Prostate gland (tissue), 2 donors: ENCODE data around the gene S100Z. TPM values are rescaled to one million over a fixed set of nuclear protein-coding genes. Genes with fewer than 3 reads are reported as not detected.
"Not testable (repeated sequence)": the region's sequence is repeated elsewhere in the genome, so short reads cannot be mapped to it uniquely, and the experiment has no call there.

Source experiments
- DNase-seq: peaks from one replicate; pipeline ENCODE4 v3.0.0-alpha.2; 2019; ENCODE audit warnings: low spot score
- H3K27ac ChIP-seq, 2 donors: fragments of 200-600 bp; sonication (generic); 2 replicates each; pipeline ENCODE4 v1.5.1; 2017 to 2019
- H3K27me3 ChIP-seq: fragments of 200-600 bp; sonication (generic); replicated peaks from 2 replicates; pipeline ENCODE4 v1.5.1; 2019; ENCODE audit not compliant: insufficient read depth
- H3K36me3 ChIP-seq, 2 donors: fragments of 200-600 bp; sonication (generic); 1 replicate in 1 of 2; 2 replicates in 1 of 2; pipeline versions ENCODE4 v1.5.1 to v1.8.1; 2017 to 2019
- H3K4me1 ChIP-seq: fragments of 200-600 bp; sonication (generic); replicated peaks from 2 replicates; pipeline ENCODE4 v1.5.1; 2019
- H3K4me3 ChIP-seq, 2 donors: fragments of 200-600 bp; sonication (generic); 2 replicates each; pipeline ENCODE4 v1.5.1; 2017 to 2019
- H3K9me3 ChIP-seq: fragments of 200-600 bp; sonication (generic); 2 replicates; pipeline ENCODE4 v1.5.1; 2017
- CTCF ChIP-seq, 4 experiments: fragments of 200-600 bp in 2 of 4; fragments of 450-650 bp in 2 of 4; sonication (generic) in 2 of 4; IDR thresholded peaks; 1 replicate in 3 of 4; 2 replicates in 1 of 4; pipeline ENCODE4 v1.5.1; 2016 to 2019; ENCODE audit warnings: antibody characterized with exemption in 4 of 4, mild to moderate bottlenecking in 2 of 4, moderate library complexity in 2 of 4
- POLR2A ChIP-seq: fragments of 450-650 bp; IDR thresholded peaks from one replicate; pipeline ENCODE4 v1.6.1; 2016; ENCODE audit warnings: antibody characterized with exemption, mild to moderate bottlenecking
- POLR2AphosphoS5 ChIP-seq: sonication (generic); formaldehyde crosslinking; IDR thresholded peaks from one replicate; pipeline ENCODE4 v1.6.1; 2017; ENCODE audit warnings: antibody characterized with exemption
- whole genome bisulfite sequencing: methylation state at CpG from one replicate; pipeline ENCODE4 v1.1.5; 2018; 5-methylcytosine and 5-hydroxymethylcytosine counted together
- intact Hi-C: fragments of 100-400 bp; cut with DNase I; formaldehyde crosslinking; loops from one replicate; pipeline ENCODE4 v1.14.2; 2022
- total RNA-seq, 2 donors: library from RNA; depleted of rRNA; stranded (reverse); fragments of >200 nt; gene quantifications; one replicate each; pipeline ENCODE4 v1.1.0, GENCODE V29; 2016

Gene S100Z
- total RNA-seq, 2 donors from 2014 or later = 1.7 TPM; not detected in 1

GRCh38 chr5:76845890-76846289 lies 3.9 kb upstream of the S100Z start:
- no peak overlapping the region for H3K4me3 ChIP-seq
- no peaks in the 10 kb centered on the region for H3K27me3 ChIP-seq
- TF ChIP-seq POLR2A (no peak), POLR2AphosphoS5 (no peak)
- intact Hi-C loops = no loop called here
- DNase-seq = no peak
- no peaks in the 10 kb centered on the region for H3K4me1 ChIP-seq
- 94% methylated on average over 3 of the region's 3 CpGs for WGBS
- H3K36me3 ChIP-seq = no peaks in the 10 kb centered on the region
- no peaks in the 10 kb centered on the region for H3K9me3 ChIP-seq
- no peak overlapping the region for H3K27ac ChIP-seq

GRCh38 chr5:76850543-76851145 lies 830 bp downstream of the S100Z start:
- no peak overlapping the region for H3K27ac ChIP-seq
- intact Hi-C loops = no loop called here
- no peaks in the 10 kb centered on the region for H3K4me1 ChIP-seq
- no peak for TF ChIP-seq POLR2AphosphoS5
- no peak for TF ChIP-seq POLR2A
- no peak for TF ChIP-seq CTCF (IDR thresholded peaks at IDR 0.05)
- H3K36me3 ChIP-seq = no peaks in the 10 kb centered on the region
- H3K9me3 ChIP-seq = no peaks in the 10 kb centered on the region
- 88% methylated on average over 8 of the region's 8 CpGs for WGBS
- DNase-seq = no peak
- no peak overlapping the region for H3K4me3 ChIP-seq
- H3K27me3 ChIP-seq = no peaks in the 10 kb centered on the region

- H3K9me3 ChIP-seq = no peaks in the 10 kb centered on the region
- no peak overlapping the region for H3K4me3 ChIP-seq
- no peak for DNase-seq
Observed at GRCh38 chr5:76851728-76852369, 2.0 kb downstream of the S100Z start.

GRCh38 chr5:76852772-76853171 lies 3.0 kb downstream of the S100Z start:
- Histone ChIP-seq H3K27ac (no peak overlapping the region), H3K9me3 (no peaks in the 10 kb centered on the region), H3K27me3 (no peaks in the 10 kb centered on the region), H3K36me3 (no peaks in the 10 kb centered on the region), H3K4me3 (no peak overlapping the region), H3K4me1 (no peaks in the 10 kb centered on the region)
- no peak for DNase-seq
- no peak for TF ChIP-seq POLR2A
- no peak for TF ChIP-seq POLR2AphosphoS5
- TF ChIP-seq CTCF (IDR thresholded peaks at IDR 0.05) = no peak
- intact Hi-C loops = no loop called here
- 60% methylated on average over 2 of the region's 2 CpGs for WGBS

More at GRCh38 chr5:76851728-76852369, 2.0 kb downstream of the S100Z start:
- H3K4me1 ChIP-seq = no peaks in the 10 kb centered on the region
- no peak overlapping the region for H3K27ac ChIP-seq
- H3K27me3 ChIP-seq = no peaks in the 10 kb centered on the region
- no peak for TF ChIP-seq POLR2AphosphoS5
- TF ChIP-seq CTCF (IDR thresholded peaks at IDR 0.05) = no peak
- no peak for TF ChIP-seq POLR2A
- WGBS = 63% methylated on average over 7 of the region's 7 CpGs
- intact Hi-C loops = no loop called here
- no peaks in the 10 kb centered on the region for H3K36me3 ChIP-seq

GRCh38 chr5:76853741-76854140 lies 3.9 kb downstream of the S100Z start:
- H3K27me3 ChIP-seq, H3K27ac ChIP-seq, DNase-seq, H3K36me3 ChIP-seq, intact Hi-C loops, H3K4me1 ChIP-seq, H3K9me3 ChIP-seq, H3K4me3 ChIP-seq: not testable (repeated sequence)
- WGBS = 92% methylated on average over 3 of the region's 3 CpGs

GRCh38 chr5:76854644-76855043 lies 4.8 kb downstream of the S100Z start:
- no peaks in the 10 kb centered on the region for H3K27me3 ChIP-seq
- no peaks in the 10 kb centered on the region for H3K9me3 ChIP-seq
- H3K36me3 ChIP-seq = no peaks in the 10 kb centered on the region
- no peaks in the 10 kb centered on the region for H3K4me1 ChIP-seq
- DNase-seq = no peak
- no peak overlapping the region for H3K4me3 ChIP-seq
- intact Hi-C loops = no loop called here
- H3K27ac ChIP-seq = no peak overlapping the region
- TF ChIP-seq POLR2AphosphoS5 (no peak), CTCF (IDR thresholded peaks at IDR 0.05) (no peak), POLR2A (no peak)

- H3K27me3 ChIP-seq, H3K36me3 ChIP-seq, H3K4me1 ChIP-seq, H3K4me3 ChIP-seq, H3K9me3 ChIP-seq, H3K27ac ChIP-seq, intact Hi-C loops, DNase-seq: not testable (repeated sequence)
Observed at GRCh38 chr5:76855501-76855900, 5.7 kb downstream of the S100Z start.
